IPS DF 4.7 (cell line): Measurements from ENCODE around the gene ZNF273.

ENCODE experiments used
- DNase-seq: peaks from one replicate; pipeline ENCODE4 v3.0.0-alpha.2; 2013; ENCODE audit warnings: low spot score; ENCODE audit errors: extremely low read depth

Gene ZNF273

GRCh38 chr7:64876792-64877713, 26.0 kb upstream of the ZNF273 start:
- peak; percentile 36 for DNase-seq

DNA sequence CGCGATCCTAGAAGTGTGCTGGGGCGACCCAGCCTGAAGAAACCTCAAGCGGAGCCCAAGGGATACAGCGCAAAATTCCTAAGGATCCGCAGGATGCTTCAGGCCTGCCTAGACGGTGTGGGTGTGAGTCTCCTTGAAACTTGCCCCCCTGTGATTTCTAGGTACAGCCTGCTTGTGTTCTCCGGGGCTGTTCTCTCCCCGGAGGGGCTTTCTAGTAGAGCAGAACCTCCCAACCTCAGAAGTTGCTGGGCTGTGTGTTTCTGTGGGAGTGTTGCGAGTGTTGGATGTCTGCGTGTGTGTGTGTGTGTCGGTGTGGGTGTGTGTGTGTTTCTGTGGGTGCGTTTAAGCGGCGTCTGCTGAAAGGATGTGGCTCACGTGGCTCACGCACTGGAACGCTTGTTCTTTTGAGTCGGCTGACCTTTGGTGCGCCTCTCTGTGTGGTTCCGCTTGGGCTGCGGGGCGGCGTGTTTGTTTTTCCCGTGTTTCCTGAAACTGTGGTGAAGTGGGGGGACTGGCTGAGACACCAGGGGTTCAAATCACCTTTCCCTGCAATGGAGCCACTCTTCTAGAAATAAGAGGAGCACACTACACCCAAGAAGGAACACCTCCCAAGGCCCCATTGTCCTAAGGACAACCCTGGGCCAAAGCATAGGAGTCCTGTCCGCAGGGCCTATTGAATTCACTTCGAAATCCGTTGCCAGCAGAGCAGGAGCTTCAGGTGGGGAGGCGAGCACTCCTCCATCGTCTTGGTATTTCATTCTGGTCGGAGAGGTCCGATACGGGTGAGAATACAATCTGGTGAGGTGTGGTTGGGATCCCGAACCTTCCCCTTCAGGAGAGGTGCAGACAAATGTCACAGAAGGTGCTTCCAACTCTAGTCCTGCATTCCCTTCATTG, 25.1 kb upstream of the ZNF273 start:
- no peak for DNase-seq

- DNase-seq: no peak
Observed at GRCh38 chr7:64878684-64879083, 24.4 kb upstream of the ZNF273 start.

- DNase-seq: no peak
Observed at GRCh38 chr7:64879086-64879730, 23.9 kb upstream of the ZNF273 start.

GRCh38 chr7:64879800-64880199, 23.3 kb upstream of the ZNF273 start:
- no peak for DNase-seq

DNA sequence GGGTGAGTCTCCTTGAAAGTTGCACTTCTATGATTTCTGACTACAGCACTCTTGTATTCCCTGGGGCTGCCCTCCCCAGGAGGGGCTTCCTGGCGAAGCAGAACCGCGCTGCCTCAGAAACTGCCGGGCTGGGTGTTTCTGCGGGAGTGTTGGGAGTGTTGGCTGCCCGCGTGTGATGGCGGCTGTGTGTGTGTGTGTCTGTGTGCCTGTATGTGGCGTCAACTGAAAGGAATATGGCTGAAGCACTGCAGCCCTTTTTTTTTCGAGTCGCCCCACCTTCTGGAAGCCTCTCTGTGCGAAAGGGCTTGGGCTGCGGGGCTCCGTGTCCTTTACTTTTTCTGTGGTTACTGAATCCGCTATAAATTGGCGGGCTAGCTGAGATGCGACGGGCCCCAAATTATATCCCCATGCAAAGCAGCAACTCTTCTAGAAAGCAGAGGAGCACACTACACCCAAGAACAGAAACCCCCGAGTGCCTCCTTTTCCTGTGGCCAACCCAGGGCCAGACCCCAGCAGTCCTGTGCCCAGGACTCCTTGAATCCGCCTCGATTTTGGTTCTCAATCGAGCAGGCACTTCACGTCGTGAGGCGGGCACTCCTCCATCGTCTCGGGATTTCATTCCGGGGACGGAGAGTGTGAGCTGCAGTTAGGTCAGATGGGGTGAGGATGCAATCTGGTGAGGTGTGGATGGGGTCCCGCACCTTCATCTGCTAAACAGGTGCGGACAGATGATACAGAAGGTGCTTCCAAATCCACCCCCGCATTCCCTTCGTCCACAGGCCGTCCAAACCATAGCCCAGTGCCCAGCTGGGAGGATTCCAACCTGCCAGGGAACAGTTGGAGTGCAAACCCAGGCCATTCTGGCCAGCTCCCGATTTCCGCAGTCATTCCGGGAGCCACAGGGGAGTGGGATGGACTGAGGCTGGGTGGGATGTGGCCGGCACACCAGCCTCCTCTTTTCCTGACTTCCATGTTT, 22.5 kb upstream of the ZNF273 start:
- no peak for DNase-seq

DNA sequence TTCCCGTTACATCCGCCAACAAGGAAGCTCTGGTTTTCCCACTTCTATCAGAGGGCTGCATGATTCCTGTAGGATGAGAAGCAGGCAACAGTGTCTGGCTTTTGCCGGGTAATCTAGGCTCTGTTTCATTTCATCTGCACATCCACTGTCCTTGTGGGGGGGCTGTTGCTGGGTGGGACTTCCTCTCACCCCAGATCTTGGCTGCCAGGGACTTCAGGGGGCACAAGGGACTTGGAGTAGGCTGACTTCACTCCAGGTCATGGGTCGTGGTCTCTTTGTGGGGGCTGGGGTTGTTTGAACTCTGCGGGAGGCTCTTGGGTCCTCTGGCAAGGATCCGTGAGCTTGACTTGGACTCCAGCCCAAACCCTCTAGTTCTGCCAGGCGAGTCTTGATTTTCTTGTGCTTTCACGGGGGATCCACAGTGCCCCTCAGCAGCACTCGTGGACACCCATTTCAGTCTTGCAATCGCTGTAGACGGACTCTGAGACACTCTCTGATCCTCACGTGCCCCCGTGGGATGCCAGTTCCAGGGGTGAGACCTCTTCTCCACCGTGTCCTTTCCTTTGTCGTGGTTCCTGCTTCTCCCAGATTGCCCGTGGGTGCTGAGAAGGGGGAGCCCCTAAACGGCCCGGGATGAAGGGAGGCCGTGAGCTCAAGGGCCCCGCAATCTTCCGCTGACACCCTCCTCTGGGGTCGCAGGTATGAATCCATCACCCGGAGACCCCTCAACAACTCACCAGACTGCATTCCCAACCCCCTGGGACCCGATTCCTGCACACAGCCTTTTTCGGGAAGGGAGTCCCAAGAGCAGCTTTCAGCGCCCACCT, 21.4 kb upstream of the ZNF273 start:
- DNase-seq: no peak

GRCh38 chr7:64882341-64883112, 20.5 kb upstream of the ZNF273 start:
- DNase-seq: no peak

DNA sequence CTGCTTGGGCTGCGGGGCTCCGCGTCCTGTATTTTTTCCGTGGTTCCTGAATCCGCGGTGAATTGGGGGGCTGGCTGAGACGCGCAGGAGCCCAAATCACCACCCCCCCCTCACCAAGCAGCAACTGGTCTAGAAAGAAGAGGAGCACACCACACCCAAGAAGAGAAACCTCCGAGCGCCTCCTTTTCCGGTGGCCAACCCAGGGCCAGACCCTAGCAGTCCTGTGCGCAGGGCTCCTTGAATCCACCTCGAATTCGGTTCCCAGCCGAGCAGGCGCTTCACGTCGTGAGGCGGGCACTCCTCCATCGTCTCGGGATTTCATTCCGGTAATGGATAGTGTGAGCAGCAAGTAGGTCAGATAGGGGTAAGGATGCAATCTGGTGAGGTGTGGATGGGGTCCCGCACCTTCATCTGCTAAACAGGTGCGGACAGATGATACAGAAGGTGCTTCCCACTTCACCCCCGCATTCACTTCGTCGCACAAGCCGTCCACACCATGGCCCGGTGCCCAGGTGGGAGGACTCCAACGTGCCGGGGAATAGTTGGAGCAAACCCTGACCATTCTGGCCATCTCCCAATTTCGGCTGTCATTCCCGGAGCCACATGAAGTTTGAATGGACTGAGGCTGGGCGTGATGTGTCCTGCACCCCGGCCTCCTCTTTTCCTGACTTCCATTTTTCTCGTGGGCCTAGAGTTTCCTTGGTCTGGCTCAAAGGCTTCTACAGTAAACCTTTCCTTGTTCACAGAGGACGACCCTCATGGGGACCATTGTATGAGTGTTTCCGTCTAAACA, 19.8 kb upstream of the ZNF273 start:
- no peak for DNase-seq

GRCh38 chr7:64884085-64884912, 18.8 kb upstream of the ZNF273 start:
- no peak for DNase-seq

DNA sequence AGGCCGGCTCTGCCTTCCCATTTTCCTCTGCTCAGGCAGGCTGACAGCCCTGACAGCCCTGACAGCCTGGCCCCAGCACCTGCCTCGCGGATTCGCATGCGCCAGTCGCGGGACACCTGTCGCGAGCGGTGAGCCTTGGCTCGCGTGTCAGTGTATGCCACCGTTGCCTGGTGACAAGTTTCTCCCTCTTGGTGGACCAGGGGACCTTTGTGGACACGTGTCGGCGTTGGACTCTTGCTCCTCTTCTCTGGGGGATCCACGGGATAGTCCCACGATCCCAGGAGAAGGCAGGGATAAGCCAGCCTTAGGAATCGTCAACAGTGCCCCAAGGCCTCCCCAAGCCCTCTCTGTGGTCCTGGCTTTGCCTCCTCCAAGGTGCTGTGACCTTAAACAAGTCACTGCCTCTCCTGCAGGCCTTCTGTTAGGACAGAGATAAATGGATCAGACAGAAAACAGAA, 18.1 kb upstream of the ZNF273 start:
- DNase-seq: no peak

DNA sequence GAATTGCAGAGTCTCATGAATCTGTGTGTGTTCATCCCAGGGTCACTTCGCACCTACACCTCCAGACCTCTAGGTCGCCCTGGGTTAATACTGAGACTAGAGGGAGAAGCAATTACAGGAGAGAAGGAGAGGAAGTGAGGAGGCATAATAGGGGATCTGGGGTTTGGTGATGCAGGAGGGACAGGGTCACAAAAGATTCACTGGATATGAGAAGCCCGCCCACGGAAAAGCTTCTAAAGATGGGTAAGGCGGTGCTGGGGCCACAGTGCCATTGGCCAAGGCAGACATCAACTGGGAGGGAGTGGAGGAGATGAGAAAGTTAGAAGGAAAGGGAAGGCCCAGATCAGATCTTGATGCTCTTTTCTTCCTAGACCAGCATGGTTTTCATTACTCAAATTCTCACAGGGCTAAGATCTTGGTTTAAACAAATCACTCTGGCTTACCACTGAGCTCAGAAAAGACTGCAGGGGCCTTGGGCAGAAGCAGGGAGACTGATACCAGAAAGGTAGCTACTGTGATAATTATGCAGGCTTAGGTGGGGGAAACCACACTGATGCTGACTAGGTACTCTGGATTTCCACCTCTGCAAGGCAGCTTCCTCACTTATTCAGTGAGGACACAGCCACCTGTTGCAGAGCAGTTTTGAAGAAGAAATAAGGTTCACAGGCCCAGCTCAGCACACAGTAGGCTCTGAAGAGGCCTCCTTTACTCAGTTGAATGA, 17.4 kb upstream of the ZNF273 start:
- no peak for DNase-seq

DNA sequence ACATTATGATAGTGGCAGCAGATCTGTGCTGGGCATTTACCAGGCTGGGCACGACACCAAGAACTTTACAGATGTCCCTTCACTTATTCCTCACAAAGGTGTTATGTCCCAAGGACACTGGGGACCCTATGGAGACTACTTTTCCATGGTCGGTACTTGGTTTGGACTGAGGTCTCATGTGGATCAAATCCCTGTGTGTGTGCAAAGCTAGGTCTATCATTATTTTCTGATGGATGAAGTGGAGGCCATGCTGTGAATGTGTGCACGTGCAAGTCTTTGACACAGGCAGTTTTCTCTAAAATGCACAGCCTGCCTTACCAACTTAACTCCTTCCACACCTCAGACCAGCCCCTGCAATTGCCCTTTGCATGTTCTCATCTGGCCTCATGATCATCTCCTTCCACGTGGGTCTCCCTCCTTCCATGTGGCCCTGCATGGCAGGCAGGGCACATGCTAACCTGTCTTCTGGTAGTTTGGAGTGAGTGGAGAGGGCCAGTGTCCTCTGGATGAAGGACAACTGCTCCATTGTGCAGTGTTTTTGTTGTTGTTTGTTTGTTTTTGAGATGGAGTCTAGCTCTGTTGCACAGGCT, 16.0 kb upstream of the ZNF273 start:
- no peak for DNase-seq

GRCh38 chr7:64887756-64888508, 15.1 kb upstream of the ZNF273 start:
- DNase-seq: peak; percentile 64

- DNase-seq: no peak
Observed at GRCh38 chr7:64888561-64888900, 14.5 kb upstream of the ZNF273 start.
